Mesothelial cell of epicardium (in vitro differentiated cells): ENCODE results near the gene UBP1. TPM values are rescaled to one million over a fixed set of nuclear protein-coding genes. Genes with fewer than 3 reads are reported as not detected.
"Not testable (repeated sequence)": the region's sequence is repeated elsewhere in the genome, so short reads cannot be mapped to it uniquely, and the experiment has no call there.

ENCODE experiments used
- DNase-seq, 2 experiments: peaks; one replicate each; pipeline ENCODE4 v3.0.0; 2021; ENCODE audit warnings: low spot score in 2 of 2; ENCODE audit not compliant: unreplicated experiment in 2 of 2
- H3K27ac Mint-ChIP-seq: 2 replicates; pipeline ENCODE4 v1.8.0; 2021; ENCODE audit warnings: mixed read lengths
- H3K27me3 Mint-ChIP-seq: 2 replicates; pipeline ENCODE4 v1.8.0; 2021; ENCODE audit warnings: low read depth, mixed read lengths
- H3K36me3 Mint-ChIP-seq: 2 replicates; pipeline ENCODE4 v1.8.0; 2021; ENCODE audit warnings: mixed read lengths
- H3K4me1 Mint-ChIP-seq: 2 replicates; pipeline ENCODE4 v1.8.0; 2021; ENCODE audit warnings: mixed read lengths
- H3K4me3 Mint-ChIP-seq: 2 replicates; pipeline ENCODE4 v1.8.0; 2021; ENCODE audit warnings: mild to moderate bottlenecking, moderate library complexity, mixed read lengths
- H3K9me3 Mint-ChIP-seq: 2 replicates; pipeline ENCODE4 v1.8.0; 2021; ENCODE audit warnings: mixed read lengths
- total RNA-seq: library from RNA; stranded (reverse); gene quantifications from 3 replicates; pipeline ENCODE4 v1.2.1, GENCODE V29; 2021
- TF ChIP-seq, protein P1 (sequence below): fragments of 200-600 bp; sonication (generic); IDR thresholded peaks from one replicate; pipeline ENCODE4 v1.5.0; 2021; ENCODE audit warnings: antibody characterized with exemption; ENCODE audit not compliant: unreplicated experiment

Gene UBP1
- total RNA-seq, 1 donor from 2014 or later, result 81.5 TPM

- Mint-ChIP-seq H3K27ac (no peak overlapping the region), H3K27me3 (no peaks in the 10 kb centered on the region), H3K4me3 (no peak overlapping the region), H3K36me3 (peaks cover 1% of the 10 kb centered on the region), H3K4me1 (no peaks in the 10 kb centered on the region), H3K9me3 (no peaks in the 10 kb centered on the region)
- TF ChIP-seq, protein P1, sequence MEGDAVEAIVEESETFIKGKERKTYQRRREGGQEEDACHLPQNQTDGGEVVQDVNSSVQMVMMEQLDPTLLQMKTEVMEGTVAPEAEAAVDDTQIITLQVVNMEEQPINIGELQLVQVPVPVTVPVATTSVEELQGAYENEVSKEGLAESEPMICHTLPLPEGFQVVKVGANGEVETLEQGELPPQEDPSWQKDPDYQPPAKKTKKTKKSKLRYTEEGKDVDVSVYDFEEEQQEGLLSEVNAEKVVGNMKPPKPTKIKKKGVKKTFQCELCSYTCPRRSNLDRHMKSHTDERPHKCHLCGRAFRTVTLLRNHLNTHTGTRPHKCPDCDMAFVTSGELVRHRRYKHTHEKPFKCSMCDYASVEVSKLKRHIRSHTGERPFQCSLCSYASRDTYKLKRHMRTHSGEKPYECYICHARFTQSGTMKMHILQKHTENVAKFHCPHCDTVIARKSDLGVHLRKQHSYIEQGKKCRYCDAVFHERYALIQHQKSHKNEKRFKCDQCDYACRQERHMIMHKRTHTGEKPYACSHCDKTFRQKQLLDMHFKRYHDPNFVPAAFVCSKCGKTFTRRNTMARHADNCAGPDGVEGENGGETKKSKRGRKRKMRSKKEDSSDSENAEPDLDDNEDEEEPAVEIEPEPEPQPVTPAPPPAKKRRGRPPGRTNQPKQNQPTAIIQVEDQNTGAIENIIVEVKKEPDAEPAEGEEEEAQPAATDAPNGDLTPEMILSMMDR, result no peak
- no peak for DNase-seq
Measured at GRCh38 chr3:33473813-33474212, 33.6 kb upstream of the UBP1 start.

GRCh38 chr3:33467786-33468185, 27.6 kb upstream of the UBP1 start:
- Mint-ChIP-seq H3K9me3 (peaks cover 19% of the 10 kb centered on the region), H3K4me1 (no peaks in the 10 kb centered on the region), H3K27me3 (no peaks in the 10 kb centered on the region), H3K4me3 (no peak overlapping the region), H3K27ac (no peak overlapping the region), H3K36me3 (peaks cover 11% of the 10 kb centered on the region)
- no peak for DNase-seq
- TF ChIP-seq, protein P1, result no peak

DNA sequence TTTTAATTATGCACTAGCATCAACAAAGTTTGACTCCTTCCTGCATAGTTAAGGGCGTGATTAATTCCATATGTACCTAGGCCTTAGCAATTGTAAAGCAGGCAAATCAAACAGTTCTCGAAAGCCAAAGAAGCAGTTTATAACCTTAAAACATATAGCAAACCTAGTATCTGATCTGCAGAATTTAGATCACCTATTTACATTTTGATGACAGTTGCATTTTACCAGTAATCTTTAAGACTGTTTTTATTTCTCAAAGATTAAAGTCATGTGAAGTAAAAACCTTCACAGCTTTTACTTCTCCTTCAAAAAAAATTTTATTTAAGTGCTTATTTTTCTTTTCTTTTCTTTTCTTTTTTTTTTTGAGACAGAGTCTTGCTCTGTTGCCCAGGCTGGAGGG, 20.9 kb upstream of the UBP1 start:
- peaks cover 36% of the 10 kb centered on the region for H3K9me3 Mint-ChIP-seq
- H3K36me3 Mint-ChIP-seq, result peaks cover 26% of the 10 kb centered on the region
- TF ChIP-seq, protein P1, result no peak
- H3K27me3 Mint-ChIP-seq, result no peaks in the 10 kb centered on the region
- H3K4me1 Mint-ChIP-seq, result no peaks in the 10 kb centered on the region
- no peak overlapping the region for H3K4me3 Mint-ChIP-seq
- no peak for DNase-seq
- H3K27ac Mint-ChIP-seq, result no peak overlapping the region

GRCh38 chr3:33459577-33459976, 19.4 kb upstream of the UBP1 start:
- not testable (repeated sequence) for H3K4me3 Mint-ChIP-seq, H3K27me3 Mint-ChIP-seq, H3K27ac Mint-ChIP-seq, DNase-seq, H3K4me1 Mint-ChIP-seq
- Mint-ChIP-seq H3K36me3 (peaks cover 38% of the 10 kb centered on the region), H3K9me3 (peaks cover 45% of the 10 kb centered on the region)

- TF ChIP-seq, protein P1, result no peak
- H3K4me1 Mint-ChIP-seq, result no peaks in the 10 kb centered on the region
- peaks cover 51% of the 10 kb centered on the region for H3K9me3 Mint-ChIP-seq
- H3K4me3 Mint-ChIP-seq, result no peak overlapping the region
- no peak for DNase-seq
- no peak overlapping the region for H3K27ac Mint-ChIP-seq
- peaks cover 47% of the 10 kb centered on the region for H3K36me3 Mint-ChIP-seq
- H3K27me3 Mint-ChIP-seq, result no peaks in the 10 kb centered on the region
Measured at GRCh38 chr3:33458446-33458845, 18.2 kb upstream of the UBP1 start.

DNA sequence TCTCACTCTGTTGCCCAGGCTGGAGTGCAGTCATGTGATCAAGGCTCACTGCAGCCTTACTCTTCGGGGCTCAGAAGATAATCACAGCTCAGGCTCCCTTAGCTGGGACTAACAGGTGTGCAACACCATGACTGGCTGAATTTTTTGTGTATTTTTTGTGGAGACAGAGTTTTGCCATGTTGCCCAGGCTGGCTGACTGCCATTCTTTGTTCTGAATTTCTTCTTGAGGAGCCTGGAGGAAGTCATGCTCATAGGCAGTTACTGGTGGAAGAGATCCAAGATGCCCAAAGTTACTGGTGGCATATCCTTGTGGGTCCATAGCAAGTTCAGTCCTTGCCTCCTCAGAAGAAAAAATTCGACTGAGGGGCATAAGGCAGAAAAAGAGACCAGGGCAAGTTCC, 16.6 kb upstream of the UBP1 start:
- no peaks in the 10 kb centered on the region for H3K27me3 Mint-ChIP-seq
- H3K9me3 Mint-ChIP-seq, result peaks cover 42% of the 10 kb centered on the region

More for the DNA sequence above, 16.6 kb upstream of the UBP1 start:
- no peak for DNase-seq
- TF ChIP-seq, protein P1, result no peak
- H3K4me3 Mint-ChIP-seq, result no peak overlapping the region
- peaks cover 57% of the 10 kb centered on the region for H3K36me3 Mint-ChIP-seq
- peaks cover 8% of the 10 kb centered on the region for H3K4me1 Mint-ChIP-seq
- H3K27ac Mint-ChIP-seq, result no peak overlapping the region
